Tibial nerve (tissue), 4 donors: ENCODE results near the gene RAD23A.

Experiments used
- EP300 ChIP-seq, 2 donors: sonication (generic); formaldehyde crosslinking; IDR thresholded peaks; one replicate each; pipeline ENCODE4 v1.6.1; 2017; ENCODE audit warnings: antibody characterized with exemption in 2 of 2, mild to moderate bottlenecking in 1 of 2
- POLR2A ChIP-seq, 2 donors: fragments of 450-650 bp; IDR thresholded peaks; one replicate each; pipeline ENCODE4 v1.6.1; 2017; ENCODE audit warnings: antibody characterized with exemption in 2 of 2, mild to moderate bottlenecking in 2 of 2, moderate library complexity in 2 of 2
- TF ChIP-seq, protein P1 (sequence below), 5 experiments: fragments of 200-600 bp in 3 of 5; fragments of 450-650 bp in 2 of 5; sonication (generic) in 3 of 5; IDR thresholded peaks; one replicate each; pipeline ENCODE4 v1.5.1; 2016 to 2019; ENCODE audit warnings: antibody characterized with exemption in 5 of 5, mild to moderate bottlenecking in 3 of 5, moderate library complexity in 2 of 5

DNA sequence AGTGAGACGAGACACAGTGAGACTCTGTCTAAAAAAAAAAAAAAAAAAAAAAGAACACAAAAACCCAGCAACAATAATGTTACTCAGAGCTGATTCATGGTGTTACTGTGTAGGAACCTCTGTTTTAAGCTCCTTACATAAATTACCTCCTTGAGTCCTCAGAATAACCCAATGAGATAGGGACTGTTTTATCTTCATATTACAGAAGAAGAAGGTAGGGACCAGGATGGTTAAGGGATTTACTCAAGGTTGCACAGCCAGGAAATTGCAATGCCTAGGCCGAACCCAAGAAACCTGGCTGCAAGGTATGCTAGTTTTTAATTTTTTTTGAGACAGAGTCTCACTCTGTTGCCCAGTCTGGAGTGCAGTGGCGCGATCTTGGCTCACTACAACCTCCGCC lies 22.2 kb downstream of the RAD23A start:
- TF ChIP-seq, protein P1, sequence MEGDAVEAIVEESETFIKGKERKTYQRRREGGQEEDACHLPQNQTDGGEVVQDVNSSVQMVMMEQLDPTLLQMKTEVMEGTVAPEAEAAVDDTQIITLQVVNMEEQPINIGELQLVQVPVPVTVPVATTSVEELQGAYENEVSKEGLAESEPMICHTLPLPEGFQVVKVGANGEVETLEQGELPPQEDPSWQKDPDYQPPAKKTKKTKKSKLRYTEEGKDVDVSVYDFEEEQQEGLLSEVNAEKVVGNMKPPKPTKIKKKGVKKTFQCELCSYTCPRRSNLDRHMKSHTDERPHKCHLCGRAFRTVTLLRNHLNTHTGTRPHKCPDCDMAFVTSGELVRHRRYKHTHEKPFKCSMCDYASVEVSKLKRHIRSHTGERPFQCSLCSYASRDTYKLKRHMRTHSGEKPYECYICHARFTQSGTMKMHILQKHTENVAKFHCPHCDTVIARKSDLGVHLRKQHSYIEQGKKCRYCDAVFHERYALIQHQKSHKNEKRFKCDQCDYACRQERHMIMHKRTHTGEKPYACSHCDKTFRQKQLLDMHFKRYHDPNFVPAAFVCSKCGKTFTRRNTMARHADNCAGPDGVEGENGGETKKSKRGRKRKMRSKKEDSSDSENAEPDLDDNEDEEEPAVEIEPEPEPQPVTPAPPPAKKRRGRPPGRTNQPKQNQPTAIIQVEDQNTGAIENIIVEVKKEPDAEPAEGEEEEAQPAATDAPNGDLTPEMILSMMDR (IDR thresholded peaks at IDR 0.05): no peak
- TF ChIP-seq POLR2A (IDR thresholded peaks at IDR 0.05) (no peak), EP300 (IDR thresholded peaks at IDR 0.05) (no peak)
